ENCODE results near the gene NTHL1.

The NTHL1 gene

GRCh38 chr16:2045965-2046892 lies 1.4 kb downstream of the NTHL1 start:
- TF ChIP-seq CTCF (IDR thresholded peaks at IDR 0.05) = no peak
- H3K27ac ChIP-seq = no peak overlapping the region
- H3K27me3 ChIP-seq (ENCODE audit: control insufficient read depth, insufficient read depth, low read length) = no peaks in the 10 kb centered on the region
- H3K4me3 ChIP-seq (ENCODE audit: low read depth, low read length) = no peak overlapping the region
- H2AFZ ChIP-seq = no peak overlapping the region
- H3K9ac ChIP-seq = no peak overlapping the region
- H3K79me2 ChIP-seq = peaks cover 26% of the 10 kb centered on the region
- H3K4me2 ChIP-seq (ENCODE audit: low read length) = no peak overlapping the region
- peaks cover 8% of the 10 kb centered on the region for H3K4me1 ChIP-seq
- H3K9me3 ChIP-seq (ENCODE audit: control insufficient read depth, low read length) = no peaks in the 10 kb centered on the region
- H3K36me3 ChIP-seq (ENCODE audit: control insufficient read depth, insufficient read depth, low read length) = no peaks in the 10 kb centered on the region

- Histone ChIP-seq H3K36me3 (ENCODE audit: control insufficient read depth, insufficient read depth, low read length) (no peaks in the 10 kb centered on the region), H3K27me3 (ENCODE audit: control insufficient read depth, insufficient read depth, low read length) (no peaks in the 10 kb centered on the region), H3K27ac (no peak overlapping the region), H3K9me3 (ENCODE audit: control insufficient read depth, low read length) (no peaks in the 10 kb centered on the region), H3K79me2 (peaks cover 17% of the 10 kb centered on the region), H3K9ac (no peak overlapping the region), H2AFZ (no peak overlapping the region), H3K4me1 (peaks cover 8% of the 10 kb centered on the region), H3K4me2 (ENCODE audit: low read length) (no peak overlapping the region), H3K4me3 (ENCODE audit: low read depth, low read length) (no peak overlapping the region)
- TF ChIP-seq CTCF (IDR thresholded peaks at IDR 0.05) = no peak
These were observed 3.1 kb downstream of the NTHL1 start for GRCh38 chr16:2044541-2044940.

- H3K9ac ChIP-seq = no peak overlapping the region
These were observed 3.8 kb downstream of the NTHL1 start for GRCh38 chr16:2043667-2044451.

GRCh38 chr16:2042986-2043666 lies 4.5 kb downstream of the NTHL1 start:
- no peak for TF ChIP-seq CTCF (IDR thresholded peaks at IDR 0.05)
- H3K79me2 ChIP-seq = peaks cover 4% of the 10 kb centered on the region
- no peaks in the 10 kb centered on the region for H3K27me3 ChIP-seq (ENCODE audit: control insufficient read depth, insufficient read depth, low read length)
- no peaks in the 10 kb centered on the region for H3K36me3 ChIP-seq (ENCODE audit: control insufficient read depth, insufficient read depth, low read length)
- no peak overlapping the region for H3K9ac ChIP-seq
- no peaks in the 10 kb centered on the region for H3K9me3 ChIP-seq (ENCODE audit: control insufficient read depth, low read length)
- H2AFZ ChIP-seq = no peak overlapping the region
- H3K4me3 ChIP-seq (ENCODE audit: low read depth, low read length) = no peak overlapping the region
- H3K4me1 ChIP-seq = peaks cover 3% of the 10 kb centered on the region
- H3K27ac ChIP-seq = no peak overlapping the region
- no peak overlapping the region for H3K4me2 ChIP-seq (ENCODE audit: low read length)

More at GRCh38 chr16:2043667-2044451, 3.8 kb downstream of the NTHL1 start:
- Histone ChIP-seq H2AFZ (no peak overlapping the region), H3K79me2 (peaks cover 11% of the 10 kb centered on the region), H3K4me1 (peaks cover 6% of the 10 kb centered on the region), H3K27me3 (ENCODE audit: control insufficient read depth, insufficient read depth, low read length) (no peaks in the 10 kb centered on the region), H3K4me2 (ENCODE audit: low read length) (no peak overlapping the region), H3K27ac (no peak overlapping the region), H3K4me3 (ENCODE audit: low read depth, low read length) (no peak overlapping the region), H3K9me3 (ENCODE audit: control insufficient read depth, low read length) (no peaks in the 10 kb centered on the region), H3K36me3 (ENCODE audit: control insufficient read depth, insufficient read depth, low read length) (no peaks in the 10 kb centered on the region)
- no peak for TF ChIP-seq CTCF (IDR thresholded peaks at IDR 0.05)

All from parathyroid adenoma (tissue), 2 donors.